Cardiac muscle cell (in vitro differentiated cells and primary cell): ENCODE data around the gene MSANTD2. TPM values are rescaled to one million over a fixed set of nuclear protein-coding genes. Genes with fewer than 3 reads are reported as not detected.
A peak's percentile ranks its signal among the peaks of the same experiment; 100 is the strongest.

Source experiments
- DNase-seq, 2 donors: peaks; one replicate each; pipeline versions ENCODE4 v3.0.0 to v3.0.0-alpha.2; 2010 to 2017; ENCODE audit warnings: low read depth in 1 of 2, low spot score in 1 of 2
- H3K27ac ChIP-seq: fragments of 200-600 bp; sonication (generic); 2 replicates; pipeline ENCODE4 v1.5.1; 2016
- H3K27me3 ChIP-seq: fragments of 200-600 bp; sonication (generic); 2 replicates; pipeline ENCODE4 v1.6.0; 2016; ENCODE audit warnings: control low read depth
- H3K36me3 ChIP-seq: fragments of 200-600 bp; sonication (generic); 2 replicates; pipeline ENCODE4 v1.5.1; 2016; ENCODE audit warnings: control low read depth
- H3K4me1 ChIP-seq: fragments of 200-600 bp; sonication (generic); 2 replicates; pipeline ENCODE4 v1.8.1; 2017; ENCODE audit warnings: low read depth, mild to moderate bottlenecking, mixed run types
- H3K4me3 ChIP-seq: fragments of 200-600 bp; sonication (generic); 2 replicates; pipeline ENCODE4 v1.5.1; 2016; ENCODE audit warnings: mild to moderate bottlenecking
- H3K9me3 ChIP-seq: fragments of 200-600 bp; sonication (generic); 2 replicates; pipeline ENCODE4 v1.5.1; 2017; ENCODE audit warnings: low read depth, mild to moderate bottlenecking, control low read depth
- polyA plus RNA-seq: library from polyadenylated mRNA; unstranded; fragments of >200 nt; fragmentation: Nextera tagmentation; extraction: Ambion mirVana; gene quantifications from 2 replicates; pipeline ENCODE4 v1.2.1, GENCODE V29; 2016
- total RNA-seq: library from RNA; depleted of rRNA; stranded (reverse); fragments of >200 nt; gene quantifications from 2 replicates; pipeline ENCODE4 v1.2.3, GENCODE V29; 2016
- TF ChIP-seq, protein P1 (sequence below): IDR thresholded peaks from 2 replicates; pipeline ENCODE4 v1.5.1; 2012; ENCODE audit warnings: low read depth, mild to moderate bottlenecking, low read length

MSANTD2 gene
- total and polyA plus RNA-seq, 2 experiments from 2014 or later: 7.8 to 18.0 TPM

DNA sequence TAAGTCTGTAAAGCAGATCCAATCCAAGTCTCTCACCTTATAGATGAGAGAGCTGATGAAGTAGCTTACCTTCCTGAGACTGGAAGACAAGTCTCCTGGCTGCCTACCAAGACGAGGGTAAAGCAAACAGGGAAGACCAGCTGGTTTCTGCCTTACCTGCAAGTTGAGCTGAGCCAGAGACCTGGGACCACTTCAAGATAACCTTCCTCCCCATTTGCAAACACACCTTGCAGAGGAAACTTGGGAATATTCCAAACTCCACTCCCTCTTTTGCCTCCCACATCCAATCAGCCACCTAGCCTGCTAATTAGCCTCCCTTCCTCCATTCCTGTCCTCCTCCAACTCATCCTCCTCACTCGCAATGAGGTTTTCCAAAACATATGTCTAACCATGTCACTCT lies 41.6 kb upstream of the MSANTD2 start:
- Histone ChIP-seq H3K4me1 (no peaks in the 10 kb centered on the region), H3K27me3 (peaks cover 94% of the 10 kb centered on the region), H3K9me3 (no peaks in the 10 kb centered on the region), H3K27ac (no peak overlapping the region), H3K36me3 (no peaks in the 10 kb centered on the region), H3K4me3 (no peak overlapping the region)
- TF ChIP-seq, protein P1, sequence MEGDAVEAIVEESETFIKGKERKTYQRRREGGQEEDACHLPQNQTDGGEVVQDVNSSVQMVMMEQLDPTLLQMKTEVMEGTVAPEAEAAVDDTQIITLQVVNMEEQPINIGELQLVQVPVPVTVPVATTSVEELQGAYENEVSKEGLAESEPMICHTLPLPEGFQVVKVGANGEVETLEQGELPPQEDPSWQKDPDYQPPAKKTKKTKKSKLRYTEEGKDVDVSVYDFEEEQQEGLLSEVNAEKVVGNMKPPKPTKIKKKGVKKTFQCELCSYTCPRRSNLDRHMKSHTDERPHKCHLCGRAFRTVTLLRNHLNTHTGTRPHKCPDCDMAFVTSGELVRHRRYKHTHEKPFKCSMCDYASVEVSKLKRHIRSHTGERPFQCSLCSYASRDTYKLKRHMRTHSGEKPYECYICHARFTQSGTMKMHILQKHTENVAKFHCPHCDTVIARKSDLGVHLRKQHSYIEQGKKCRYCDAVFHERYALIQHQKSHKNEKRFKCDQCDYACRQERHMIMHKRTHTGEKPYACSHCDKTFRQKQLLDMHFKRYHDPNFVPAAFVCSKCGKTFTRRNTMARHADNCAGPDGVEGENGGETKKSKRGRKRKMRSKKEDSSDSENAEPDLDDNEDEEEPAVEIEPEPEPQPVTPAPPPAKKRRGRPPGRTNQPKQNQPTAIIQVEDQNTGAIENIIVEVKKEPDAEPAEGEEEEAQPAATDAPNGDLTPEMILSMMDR: no peak
- no peak for DNase-seq

DNA sequence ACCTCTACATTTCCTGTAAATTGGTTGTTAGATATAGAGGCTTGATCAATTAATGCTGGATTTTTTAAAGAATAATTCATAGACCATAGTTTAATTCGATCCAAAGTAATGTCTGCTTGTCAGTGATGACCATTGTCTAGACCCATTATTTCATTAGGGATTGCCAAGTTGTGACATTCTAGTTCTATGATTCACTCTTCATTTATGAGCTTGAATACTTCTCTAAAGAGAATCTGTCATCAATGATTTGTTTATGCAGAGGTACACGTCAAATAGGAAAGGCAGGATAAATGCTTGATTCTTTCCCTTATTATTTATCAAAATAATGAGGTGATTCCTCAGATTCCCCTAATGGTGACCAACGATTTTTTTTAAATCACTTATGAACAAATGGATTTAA lies 41.0 kb upstream of the MSANTD2 start:
- Histone ChIP-seq H3K4me3 (no peak overlapping the region), H3K9me3 (no peaks in the 10 kb centered on the region), H3K27ac (no peak overlapping the region), H3K27me3 (peaks cover 90% of the 10 kb centered on the region), H3K36me3 (no peaks in the 10 kb centered on the region), H3K4me1 (no peaks in the 10 kb centered on the region)
- TF ChIP-seq, protein P1: no peak
- DNase-seq: no peak

DNA sequence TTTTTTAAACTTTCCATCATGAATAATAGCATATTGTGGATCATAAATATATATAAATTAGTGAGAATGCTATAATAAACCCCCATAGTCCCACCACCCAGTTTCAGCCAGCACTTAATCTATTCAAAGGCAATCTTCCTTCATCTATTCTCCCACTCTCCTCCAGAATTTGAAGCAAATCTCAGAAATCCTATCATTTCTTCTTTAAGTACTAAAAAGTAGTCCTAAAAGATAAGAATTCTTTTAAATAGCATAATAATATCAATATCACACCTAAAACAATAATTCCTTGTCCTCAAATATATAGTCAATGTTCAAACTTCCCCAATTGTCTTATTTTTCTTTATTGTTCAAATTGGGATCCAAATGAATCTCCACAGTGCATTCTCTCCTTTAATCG lies 40.5 kb upstream of the MSANTD2 start:
- TF ChIP-seq, protein P1: no peak
- H3K36me3 ChIP-seq: no peaks in the 10 kb centered on the region
- no peak for DNase-seq
- H3K4me1 ChIP-seq: no peaks in the 10 kb centered on the region
- H3K4me3 ChIP-seq: no peak overlapping the region
- no peak overlapping the region for H3K27ac ChIP-seq
- no peaks in the 10 kb centered on the region for H3K9me3 ChIP-seq
- H3K27me3 ChIP-seq: peaks cover 90% of the 10 kb centered on the region

DNA sequence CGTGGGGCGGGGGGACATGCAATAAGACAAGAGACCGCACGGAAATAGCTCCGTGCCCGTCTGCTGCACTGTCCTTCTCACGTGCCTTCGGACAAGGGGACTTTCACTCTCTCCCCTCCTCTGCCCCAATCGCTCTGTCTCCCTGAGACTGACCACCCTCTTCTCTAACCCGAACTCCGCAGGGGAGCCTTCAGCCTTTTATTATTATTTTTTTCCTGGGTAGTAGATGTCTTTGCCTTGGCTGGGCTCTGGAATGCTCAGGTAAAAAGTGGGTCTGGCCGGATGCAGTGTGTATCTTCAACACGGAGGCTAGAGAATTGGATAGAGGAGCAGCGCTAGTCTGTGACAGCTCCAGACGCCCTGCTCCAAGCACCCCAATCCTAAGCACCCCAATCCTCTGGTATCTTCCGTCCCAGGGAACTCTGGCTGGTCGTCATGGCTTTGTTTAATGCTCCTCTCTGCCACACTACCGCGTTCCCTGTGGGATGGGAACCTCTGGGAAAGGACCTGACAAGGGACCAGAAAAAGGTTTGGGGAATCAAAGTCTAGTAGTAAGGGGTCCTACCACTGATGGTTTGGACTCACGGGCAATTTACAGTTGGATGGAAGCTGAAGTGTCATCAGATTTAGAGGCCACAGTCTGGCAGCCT lies 39.9 kb upstream of the MSANTD2 start:
- Histone ChIP-seq H3K27me3 (peaks cover 90% of the 10 kb centered on the region), H3K9me3 (no peaks in the 10 kb centered on the region), H3K27ac (no peak overlapping the region), H3K4me1 (no peaks in the 10 kb centered on the region), H3K36me3 (no peaks in the 10 kb centered on the region), H3K4me3 (peak overlapping the region; percentile 41)
- TF ChIP-seq, protein P1: no peak
- DNase-seq: no peak

DNA sequence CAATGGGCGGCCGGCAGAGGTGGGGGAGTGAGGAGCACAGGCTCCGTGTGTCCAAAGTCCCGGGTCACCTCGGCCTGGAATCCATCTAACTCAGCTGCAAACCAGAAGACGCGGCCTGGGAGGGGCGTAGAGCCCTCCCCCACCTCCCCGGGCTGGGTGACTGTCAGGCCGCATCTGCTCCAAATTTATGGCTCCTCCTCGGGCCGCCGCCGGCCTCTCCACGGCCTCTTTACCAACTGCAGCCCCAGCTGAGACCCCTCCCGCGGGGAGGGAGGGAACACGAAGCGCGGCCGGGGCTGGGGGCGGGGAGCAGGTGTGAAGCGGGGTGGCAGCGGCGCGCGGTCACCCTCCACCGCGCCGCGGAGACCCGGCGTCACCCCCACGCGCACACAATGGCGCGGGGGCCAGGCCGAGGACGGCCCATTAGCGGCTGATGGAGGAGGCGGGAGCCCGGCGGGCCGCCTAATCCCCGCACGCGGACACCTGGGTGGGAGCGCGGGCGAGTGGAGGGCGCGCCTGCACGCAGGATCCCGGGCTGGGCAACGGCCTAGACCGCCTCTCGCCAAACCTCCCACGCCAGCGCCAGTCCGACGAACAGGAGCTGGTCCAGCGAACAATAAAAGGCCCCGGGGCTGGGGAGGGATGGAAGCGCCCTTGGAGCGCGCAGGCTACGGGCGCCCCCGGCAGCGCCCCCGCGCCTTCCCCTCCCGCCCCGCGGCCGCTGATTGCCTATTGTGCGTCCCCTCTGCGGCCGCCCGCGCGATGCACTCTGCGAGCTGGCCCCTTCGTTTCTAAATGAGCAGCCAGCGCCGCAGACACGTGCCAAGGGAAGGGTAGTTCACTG lies 39.1 kb upstream of the MSANTD2 start:
- Histone ChIP-seq H3K27ac (no peak overlapping the region), H3K4me1 (no peaks in the 10 kb centered on the region), H3K4me3 (peak overlapping the region; percentile 41), H3K9me3 (no peaks in the 10 kb centered on the region), H3K36me3 (no peaks in the 10 kb centered on the region), H3K27me3 (peaks cover 90% of the 10 kb centered on the region)
- DNase-seq: peak in 1 of 2 donors; percentile 36
- TF ChIP-seq, protein P1: no peak
